Fibroblast of the aortic adventitia (primary cell): ENCODE measurements around the gene LIN37. TPM values are rescaled to one million over a fixed set of nuclear protein-coding genes. Genes with fewer than 3 reads are reported as not detected.

Experiments used
- DNase-seq: peaks from one replicate; pipeline ENCODE4 v3.0.0-alpha.2; 2010; ENCODE audit warnings: low read depth
- H3K4me3 ChIP-seq: 2 replicates; pipeline ENCODE4 v1.5.1; 2011; ENCODE audit warnings: low read depth, mild to moderate bottlenecking, control low read depth, low read length, moderate library complexity
- CTCF ChIP-seq: IDR thresholded peaks from 2 replicates; pipeline ENCODE4 v1.5.1; 2011; ENCODE audit warnings: mild to moderate bottlenecking, low read length, control low read depth, inconsistent platforms; ENCODE audit not compliant: insufficient read depth
- total RNA-seq: library from RNA; depleted of rRNA; stranded (reverse); fragments of >200 nt; gene quantifications from 2 replicates; pipeline ENCODE4 v1.2.3, GENCODE V29; 2012; ENCODE audit warnings: low replicate concordance

LIN37 gene
- total RNA-seq, 1 donor = 15.3 TPM

- H3K4me3 ChIP-seq = no peak overlapping the region
- TF ChIP-seq CTCF = no peak
- no peak for DNase-seq
Observed at GRCh38 chr19:35777961-35778360, 29.6 kb downstream of the LIN37 start.

- DNase-seq = no peak
- TF ChIP-seq CTCF = no peak
- H3K4me3 ChIP-seq = no peak overlapping the region
Observed at GRCh38 chr19:35779033-35779432, 30.7 kb downstream of the LIN37 start.

DNA sequence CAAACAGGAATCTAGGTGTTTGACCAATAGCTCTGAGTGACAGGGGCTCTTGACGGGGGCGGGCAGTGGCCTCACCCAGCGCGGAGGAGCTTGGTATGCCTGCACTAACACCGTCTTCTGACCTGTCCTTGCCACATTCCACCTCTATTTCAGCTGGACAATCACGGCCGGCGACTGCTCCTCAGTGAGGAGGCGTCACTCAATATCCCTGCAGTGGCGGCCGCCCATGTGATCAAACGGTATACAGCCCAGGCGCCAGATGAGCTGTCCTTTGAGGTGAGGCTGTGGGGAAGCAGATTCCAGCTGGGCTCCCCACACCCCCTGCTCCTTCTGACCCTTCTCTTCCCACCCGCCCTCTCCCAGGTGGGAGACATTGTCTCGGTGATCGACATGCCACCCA, 31.7 kb downstream of the LIN37 start:
- no peak overlapping the region for H3K4me3 ChIP-seq
- no peak for DNase-seq
- no peak for TF ChIP-seq CTCF

DNA sequence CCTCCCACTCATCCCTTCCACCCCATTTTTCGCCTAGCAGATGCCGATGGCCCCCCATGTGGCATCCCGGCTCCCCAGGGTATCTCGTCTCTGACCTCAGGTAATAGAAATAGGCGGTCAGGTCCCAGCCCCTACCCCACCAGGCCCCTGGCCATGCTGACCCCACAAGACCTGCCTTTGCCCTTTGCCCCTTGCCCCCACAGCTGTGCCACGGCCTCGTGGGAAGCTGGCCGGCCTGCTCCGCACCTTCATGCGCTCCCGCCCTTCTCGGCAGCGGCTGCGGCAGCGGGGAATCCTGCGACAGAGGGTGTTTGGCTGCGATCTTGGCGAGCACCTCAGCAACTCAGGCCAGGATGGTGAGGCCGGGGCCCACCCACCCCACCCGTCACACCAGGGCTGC, 32.3 kb downstream of the LIN37 start:
- no peak overlapping the region for H3K4me3 ChIP-seq
- DNase-seq = no peak
- no peak for TF ChIP-seq CTCF

- H3K4me3 ChIP-seq = no peak overlapping the region
- no peak for DNase-seq
- TF ChIP-seq CTCF = no peak
Observed at GRCh38 chr19:35781650-35782049, 33.3 kb downstream of the LIN37 start.

- no peak for DNase-seq
- no peak overlapping the region for H3K4me3 ChIP-seq
- no peak for TF ChIP-seq CTCF
Observed at GRCh38 chr19:35782589-35782988, 34.2 kb downstream of the LIN37 start.

GRCh38 chr19:35783469-35784434, 35.4 kb downstream of the LIN37 start:
- TF ChIP-seq CTCF = no peak
- no peak overlapping the region for H3K4me3 ChIP-seq
- no peak for DNase-seq
